ENCODE measurements around the gene SMARCC1. TPM values are rescaled to one million over a fixed set of nuclear protein-coding genes. Genes with fewer than 3 reads are reported as not detected.
"Not testable (repeated sequence)": the region's sequence is repeated elsewhere in the genome, so short reads cannot be mapped to it uniquely, and the experiment has no call there.

Gene SMARCC1
- total RNA-seq, 1 experiment from 2014 or later = 84.2 TPM

- Histone ChIP-seq H3K27me3 (ENCODE audit: control insufficient read depth, insufficient read depth, low read length) (no peaks in the 10 kb centered on the region), H3K9me3 (ENCODE audit: control insufficient read depth, insufficient read depth, low read depth, low read length) (no peaks in the 10 kb centered on the region), H3K36me3 (ENCODE audit: control insufficient read depth, insufficient read depth, low read length) (no peaks in the 10 kb centered on the region), H3K27ac (ENCODE audit: low read length) (no peak overlapping the region), H3K4me1 (ENCODE audit: control insufficient read depth, insufficient read depth, low read length) (no peaks in the 10 kb centered on the region), H3K4me3 (ENCODE audit: low read depth in 2 of 2, low read length in 2 of 2) (no peak overlapping the region)
- ChIA-PET CTCF (no interaction called here), POLR2A (no interaction called here)
- no TSS peak for BruUV-seq (replicated peaks)
- in situ Hi-C loops (cut with HindIII; ENCODE audit: low pct_unique_long_range_greater_than_20kb, low sequenced_read_pairs) (no loop called here), intact Hi-C loops (cut with micrococcal nuclease; ENCODE audit: unreplicated experiment) (no loop called here)
- ATAC-seq (no peak), DNase-seq (ENCODE audit: low read depth, low spot score) (no peak)
- TF ChIP-seq POLR2AphosphoS5 (IDR thresholded peaks at IDR 0.05; ENCODE audit: low read depth, low read length) (no peak), REST (IDR thresholded peaks at IDR 0.05; ENCODE audit: insufficient read depth in 1 of 2, low read depth in 2 of 2, low read length in 1 of 2) (no peak), CTCF (IDR thresholded peaks at IDR 0.05) (no peak), SIN3A (IDR thresholded peaks at IDR 0.05; ENCODE audit: borderline replicate concordance, insufficient read depth, low read depth, low read length) (no peak), TCF7L2 (IDR thresholded peaks at IDR 0.05; ENCODE audit: low read depth, low read length) (no peak)
These were observed 20.6 kb downstream of the SMARCC1 start for GRCh38 chr3:47761046-47761445.

- CTCF ChIA-PET; in situ Hi-C loops (cut with HindIII; ENCODE audit: low pct_unique_long_range_greater_than_20kb, low sequenced_read_pairs); H3K27ac ChIP-seq (ENCODE audit: low read length); BruUV-seq (replicated peaks); DNase-seq (ENCODE audit: low read depth, low spot score); H3K36me3 ChIP-seq (ENCODE audit: control insufficient read depth, insufficient read depth, low read length); H3K4me1 ChIP-seq (ENCODE audit: control insufficient read depth, insufficient read depth, low read length); intact Hi-C loops (cut with micrococcal nuclease; ENCODE audit: unreplicated experiment); H3K4me3 ChIP-seq (ENCODE audit: low read depth in 2 of 2, low read length in 2 of 2); H3K9me3 ChIP-seq (ENCODE audit: control insufficient read depth, insufficient read depth, low read depth, low read length); ATAC-seq; POLR2A ChIA-PET; H3K27me3 ChIP-seq (ENCODE audit: control insufficient read depth, insufficient read depth, low read length): not testable (repeated sequence)
These were observed 21.5 kb downstream of the SMARCC1 start for GRCh38 chr3:47760207-47760606.

GRCh38 chr3:47758261-47759025, 23.2 kb downstream of the SMARCC1 start:
- H3K36me3 ChIP-seq (ENCODE audit: control insufficient read depth, insufficient read depth, low read length) = no peaks in the 10 kb centered on the region
- H3K27ac ChIP-seq (ENCODE audit: low read length) = no peak overlapping the region
- no peak for TF ChIP-seq TCF7L2 (IDR thresholded peaks at IDR 0.05; ENCODE audit: low read depth, low read length)
- no peak for ATAC-seq
- intact Hi-C loops (cut with micrococcal nuclease; ENCODE audit: unreplicated experiment) = no loop called here
- no TSS peak for BruUV-seq (replicated peaks)
- in situ Hi-C loops (cut with HindIII; ENCODE audit: low pct_unique_long_range_greater_than_20kb, low sequenced_read_pairs) = no loop called here
- no peak overlapping the region for H3K4me3 ChIP-seq (ENCODE audit: low read depth in 2 of 2, low read length in 2 of 2)
- DNase-seq (ENCODE audit: low read depth, low spot score) = no peak
- POLR2A ChIA-PET = no interaction called here
- no peaks in the 10 kb centered on the region for H3K4me1 ChIP-seq (ENCODE audit: control insufficient read depth, insufficient read depth, low read length)
- no peaks in the 10 kb centered on the region for H3K27me3 ChIP-seq (ENCODE audit: control insufficient read depth, insufficient read depth, low read length)
- no peaks in the 10 kb centered on the region for H3K9me3 ChIP-seq (ENCODE audit: control insufficient read depth, insufficient read depth, low read depth, low read length)
- CTCF ChIA-PET = no interaction called here

All from Panc1 (cell line).